GM12878 (cell line): ENCODE results near the gene ITPR3.

ENCODE experiments used
- BCL11A ChIP-seq: IDR thresholded peaks from 2 replicates; pipeline ENCODE4 v1.6.1; 2011; ENCODE audit warnings: low read depth, low read length
- CREB1 ChIP-seq: IDR thresholded peaks from 2 replicates; pipeline ENCODE4 v1.6.1; 2012; ENCODE audit warnings: low read depth, mild to moderate bottlenecking, inconsistent platforms
- CTCF ChIP-seq, 3 experiments: IDR thresholded peaks in 2 of 3; conservative IDR thresholded peaks in 1 of 3; 2 replicates each; pipeline ENCODE4 v1.5.1; 2011; ENCODE audit warnings: low read depth in 3 of 3, low read length in 3 of 3, mild to moderate bottlenecking in 3 of 3, control low read depth in 2 of 3, moderate library complexity in 2 of 3, inconsistent platforms in 1 of 3, mixed read lengths in 1 of 3; ENCODE audit not compliant: control insufficient read depth in 2 of 3, insufficient read depth in 1 of 3; ENCODE audit errors: extremely low read depth in 1 of 3
- HDGF ChIP-seq: fragments of 450-650 bp; IDR thresholded peaks from 2 replicates; pipeline ENCODE4 v1.6.1; 2016; ENCODE audit warnings: antibody characterized with exemption
- MXI1 ChIP-seq: fragments of 150-350 bp; IDR thresholded peaks from 2 replicates; pipeline ENCODE4 v1.6.1; 2011; ENCODE audit warnings: low read depth, mild to moderate bottlenecking, inconsistent platforms, low read length, improper control_type of control experiment
- POLR2A ChIP-seq: IDR thresholded peaks from 2 replicates; pipeline ENCODE4 v1.6.1; 2011; ENCODE audit warnings: low read depth, mild to moderate bottlenecking, low read length
- SPI1 ChIP-seq: IDR thresholded peaks from 2 replicates; pipeline ENCODE4 v1.6.1; 2011; ENCODE audit warnings: low read depth, mild to moderate bottlenecking, low read length, moderate library complexity, borderline replicate concordance; ENCODE audit not compliant: insufficient read depth
- ZBTB33 ChIP-seq: fragments of 450-650 bp; IDR thresholded peaks from 2 replicates; pipeline ENCODE4 v1.6.1; 2017; ENCODE audit warnings: mild to moderate bottlenecking
- ZBTB4 ChIP-seq: fragments of 450-650 bp; formaldehyde crosslinking; IDR thresholded peaks from 2 replicates; pipeline ENCODE4 v1.4.0; 2022; ENCODE audit warnings: mild to moderate bottlenecking, moderate library complexity

- TF ChIP-seq CTCF (IDR thresholded peaks at IDR 0.05 in 2 of 3, conservative IDR thresholded peaks at IDR 0.05 in 1 of 3; ENCODE audit: control insufficient read depth in 2 of 3, extremely low read depth in 1 of 3, insufficient read depth in 1 of 3, low read depth in 3 of 3, low read length in 3 of 3) (no peak), BCL11A (no peak), CREB1 (no peak), POLR2A (no peak), ZBTB33 (no peak), SPI1 (no peak), ZBTB4 (CRISPR knock-in tag) (no peak), MXI1 (no peak), HDGF (no peak)
Observed at GRCh38 chr6:33732385-33732784, 111.3 kb downstream of the ITPR3 start.
